Glomerular visceral epithelial cell (primary cell): ENCODE data around the gene UNC5C.

Experiments used
- DNase-seq: peaks from one replicate; pipeline ENCODE4 v3.0.0-alpha.2; 2016; ENCODE audit errors: extremely low spot score

UNC5C gene

DNA sequence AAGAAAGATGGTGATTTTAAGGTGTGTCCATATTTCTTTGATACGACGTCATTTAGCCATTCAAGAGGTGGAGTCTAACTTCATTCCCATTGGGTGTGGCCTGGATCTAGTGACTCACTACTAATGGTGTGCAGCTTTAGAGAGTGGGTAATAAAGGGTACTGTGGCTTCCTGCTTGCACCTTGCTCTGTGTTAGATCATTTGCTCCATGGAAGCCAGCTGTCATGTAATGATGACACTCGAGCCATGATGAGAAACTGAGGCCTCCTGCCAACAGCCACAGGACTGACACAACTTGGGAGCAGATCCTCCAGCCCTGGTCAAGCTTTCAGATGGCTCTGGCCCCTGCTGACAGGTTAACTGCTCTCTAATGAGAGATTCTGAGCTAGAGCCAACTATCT, 82.0 kb downstream of the UNC5C start:
- DNase-seq = no peak

DNA sequence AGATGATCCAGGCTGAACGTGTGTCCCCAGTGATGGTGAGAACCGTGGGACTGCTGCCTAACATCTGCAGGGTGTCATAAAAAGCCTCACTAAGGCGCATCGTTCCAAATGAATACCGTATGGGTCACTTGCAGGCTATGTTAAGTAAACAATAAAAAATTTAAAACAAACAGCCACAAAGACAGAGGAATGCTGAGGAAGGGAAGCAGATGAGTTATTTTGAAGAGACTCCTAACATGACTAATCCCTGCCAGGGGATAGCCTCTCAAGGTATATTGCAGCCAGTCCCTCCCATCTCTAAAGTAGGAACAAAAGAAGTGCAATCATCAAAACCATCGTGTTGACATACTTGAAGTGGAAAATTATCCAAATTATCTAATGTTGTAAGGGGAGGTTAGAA, 83.8 kb downstream of the UNC5C start:
- peak; percentile 1 for DNase-seq

DNA sequence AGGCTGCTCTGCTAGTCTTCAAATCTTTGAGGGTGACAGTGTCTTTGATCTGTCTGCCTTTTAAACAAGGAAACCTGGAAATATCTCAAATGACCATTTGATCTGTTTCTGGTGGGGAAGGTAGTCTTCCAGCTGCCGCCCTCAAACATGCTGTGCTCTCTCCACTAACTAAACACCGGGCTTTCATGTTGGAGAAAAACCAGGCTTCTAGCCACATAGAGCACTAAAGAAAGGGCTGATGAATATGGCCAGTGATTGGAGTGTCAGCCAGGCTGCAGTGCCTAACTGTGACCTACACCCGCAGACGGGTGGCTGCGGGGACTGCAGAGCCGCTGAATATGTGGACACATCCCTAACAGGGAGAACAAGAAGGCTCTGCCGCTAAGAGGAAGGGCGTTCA, 85.9 kb downstream of the UNC5C start:
- DNase-seq = no peak

DNA sequence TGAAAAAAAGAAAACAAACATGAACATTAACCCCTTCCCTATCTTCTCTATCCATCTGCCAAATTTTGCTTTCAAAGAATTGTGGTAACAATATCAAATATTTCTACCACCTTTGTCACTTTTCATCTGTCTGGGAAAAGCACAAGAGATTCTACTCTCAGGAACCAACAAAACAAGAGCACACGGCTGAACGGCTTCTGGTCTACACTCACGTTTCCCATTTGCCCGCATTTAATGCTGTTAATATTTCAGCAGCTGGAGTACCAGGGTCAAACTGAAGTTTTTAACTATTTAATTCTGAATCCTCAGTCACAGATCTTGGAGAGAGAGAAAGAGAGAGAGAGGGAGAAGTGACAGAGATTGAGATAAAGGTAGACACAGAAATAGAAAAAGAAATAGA, 91.4 kb downstream of the UNC5C start:
- DNase-seq = no peak

DNA sequence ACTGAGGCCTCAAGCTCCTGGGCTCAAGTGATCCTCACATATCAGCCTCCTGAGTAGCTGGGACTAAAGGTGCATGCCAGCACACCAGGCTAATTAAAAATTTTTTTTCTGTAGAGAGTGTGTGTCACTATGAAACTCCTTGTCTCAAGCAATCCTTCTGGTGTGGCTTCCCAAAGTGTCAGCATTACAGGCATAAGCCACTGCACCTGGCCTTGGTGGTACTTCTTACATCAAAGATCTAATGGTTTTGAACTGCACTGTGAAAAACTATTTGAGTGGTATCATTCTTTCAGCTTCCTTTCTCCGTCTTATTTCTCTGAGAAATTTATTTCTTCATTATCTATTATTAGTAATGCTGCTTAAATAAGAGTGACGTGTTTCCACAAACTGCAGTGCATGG, 98.5 kb downstream of the UNC5C start:
- DNase-seq = no peak

DNA sequence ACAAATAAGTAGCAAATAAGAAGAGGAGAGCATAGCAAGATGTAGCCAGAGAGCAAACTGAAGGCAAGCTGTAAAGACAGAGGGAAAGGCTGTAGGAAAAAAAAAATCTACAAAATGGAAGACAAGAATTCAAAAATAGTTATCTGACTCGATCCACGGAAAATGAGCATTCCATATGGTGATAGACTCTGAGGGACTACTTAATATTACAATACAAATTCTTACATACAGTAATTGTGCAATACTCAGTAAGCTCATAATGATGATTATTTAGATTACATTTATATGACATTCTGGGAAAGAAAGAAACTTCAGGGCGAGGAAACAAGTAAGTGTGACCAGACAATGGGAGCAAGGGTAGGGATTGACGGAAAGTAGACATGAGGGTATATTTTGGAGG, 102.6 kb downstream of the UNC5C start:
- DNase-seq = no peak

DNA sequence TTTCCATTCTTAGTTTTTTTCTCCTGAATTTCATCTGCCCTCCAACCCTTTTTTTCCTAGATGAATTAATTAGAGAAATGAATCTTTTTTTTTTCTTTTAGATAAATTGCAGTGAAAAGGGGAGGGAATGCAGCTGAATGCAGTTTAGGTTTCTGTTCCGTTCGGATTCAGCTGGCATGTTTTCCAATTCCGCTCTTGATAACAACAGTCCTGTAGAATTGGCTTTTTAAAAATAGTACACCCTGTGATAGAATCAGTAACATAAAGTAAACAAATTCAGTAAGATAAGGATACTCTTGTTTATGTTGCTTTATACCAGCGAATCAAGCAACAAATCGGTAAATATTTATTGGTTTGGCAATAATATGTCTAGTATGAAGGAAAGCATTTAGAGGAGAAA, 103.5 kb downstream of the UNC5C start:
- DNase-seq = no peak

DNA sequence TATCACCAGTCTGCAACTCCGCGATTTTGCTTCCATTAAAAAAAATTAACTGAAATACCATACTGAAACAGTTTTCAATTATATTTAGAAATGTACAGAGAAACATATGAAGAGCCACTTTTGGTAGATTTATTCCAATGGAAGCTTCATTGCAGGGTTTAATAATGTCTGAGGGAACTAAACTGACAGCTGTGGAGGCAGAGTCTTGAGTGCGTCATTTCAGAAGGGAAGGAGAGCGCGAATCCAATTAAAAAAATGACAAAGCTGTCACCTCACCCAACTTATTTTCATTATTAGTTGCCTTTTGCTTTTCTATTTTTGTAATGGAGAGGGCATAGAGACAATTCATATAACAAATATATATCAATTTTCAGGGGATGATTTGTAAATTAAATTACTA, 104.0 kb downstream of the UNC5C start:
- DNase-seq = no peak

DNA sequence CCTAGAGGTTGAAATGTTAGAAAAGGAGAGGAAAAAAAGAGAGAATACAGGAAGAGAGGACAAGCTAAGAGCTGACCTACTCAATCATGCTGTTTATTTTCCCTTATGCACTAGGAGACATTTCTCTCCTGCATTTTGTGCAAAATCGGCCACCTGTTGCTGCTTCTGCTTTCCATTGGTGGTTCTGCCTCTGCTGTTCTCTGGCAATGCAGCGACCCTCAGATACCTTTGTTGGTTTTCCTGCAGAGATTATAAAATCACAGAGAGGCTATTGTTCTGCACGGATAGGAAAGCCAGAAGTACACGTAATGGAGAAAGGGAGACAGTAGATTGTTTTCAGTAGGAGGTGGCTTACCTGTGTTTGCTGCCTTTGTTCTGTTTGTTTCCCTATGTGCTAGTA, 108.9 kb downstream of the UNC5C start:
- DNase-seq = no peak

DNA sequence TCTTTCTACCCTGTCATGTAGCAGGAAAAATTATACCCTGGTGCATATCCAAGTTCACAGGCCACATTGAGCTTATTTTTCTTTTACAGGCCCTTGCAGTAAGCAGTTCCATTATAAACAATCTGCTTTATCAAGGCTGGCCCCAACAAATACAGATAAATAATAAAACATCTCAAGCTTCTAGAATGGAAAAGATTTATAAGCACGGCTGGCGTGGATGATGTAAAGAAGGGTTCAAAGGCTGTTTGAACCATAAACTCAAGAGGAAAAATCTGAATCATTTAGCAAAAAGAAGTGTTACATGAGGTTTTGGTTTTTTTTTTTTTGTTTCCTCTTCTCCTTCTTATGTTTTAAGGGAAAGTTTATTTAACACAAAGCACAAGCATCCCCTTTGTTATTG, 109.7 kb downstream of the UNC5C start:
- no peak for DNase-seq

DNA sequence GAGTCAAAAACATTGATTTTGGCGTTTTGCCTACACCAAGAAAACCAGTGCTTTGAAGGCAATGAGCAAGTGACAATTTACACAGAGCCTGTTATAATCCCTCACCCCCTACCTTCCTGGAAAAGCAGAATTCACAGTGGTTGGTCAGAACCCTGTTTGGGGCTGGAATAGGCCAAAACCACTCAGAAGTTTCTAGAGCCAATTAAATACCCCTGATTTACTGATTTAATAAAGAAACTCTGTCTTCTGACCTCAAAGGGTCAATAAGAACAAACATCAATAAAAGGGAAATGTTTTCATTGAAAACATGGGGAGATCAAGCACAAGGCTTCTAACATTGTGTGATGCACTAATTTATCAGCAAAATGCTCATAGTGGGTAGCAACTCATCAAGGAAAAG, 116.3 kb downstream of the UNC5C start:
- DNase-seq = no peak

DNA sequence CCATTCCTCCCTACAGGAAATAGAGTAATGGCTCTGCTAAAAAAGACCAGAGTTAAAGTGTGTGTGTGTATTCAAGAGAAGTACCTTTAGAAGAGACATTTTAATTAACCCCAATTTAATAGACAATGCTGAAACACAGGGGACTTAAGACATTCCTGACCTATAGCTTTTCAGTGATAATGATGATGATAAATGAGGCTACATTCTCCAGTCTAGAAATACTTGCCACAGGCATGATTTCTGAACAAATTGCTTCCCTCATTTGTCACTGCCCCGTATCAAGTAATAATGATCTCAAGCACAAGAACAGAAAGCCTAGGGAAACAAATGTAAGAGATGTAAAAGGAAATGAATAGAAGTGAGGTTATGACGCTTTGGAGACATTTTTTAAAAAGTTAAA, 117.1 kb downstream of the UNC5C start:
- DNase-seq = no peak

DNA sequence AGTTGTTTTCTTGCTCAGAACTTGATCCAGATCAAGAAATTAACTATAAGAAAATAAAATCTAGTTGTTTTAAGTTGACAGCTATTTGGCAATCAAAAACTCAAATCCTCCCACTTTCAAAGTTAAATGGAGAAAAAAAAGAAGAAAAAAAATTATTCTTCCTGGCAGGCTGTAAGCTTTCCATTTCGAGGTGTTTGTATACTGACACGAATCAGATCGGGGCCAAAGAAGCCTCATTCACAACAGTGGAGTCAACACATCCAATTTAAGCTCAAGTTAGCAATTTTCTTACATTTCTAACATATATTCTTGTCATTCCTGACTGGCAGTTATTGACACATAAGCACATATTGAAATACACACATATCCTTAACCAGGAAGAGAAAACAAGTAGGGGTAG, 119.4 kb downstream of the UNC5C start:
- no peak for DNase-seq

DNA sequence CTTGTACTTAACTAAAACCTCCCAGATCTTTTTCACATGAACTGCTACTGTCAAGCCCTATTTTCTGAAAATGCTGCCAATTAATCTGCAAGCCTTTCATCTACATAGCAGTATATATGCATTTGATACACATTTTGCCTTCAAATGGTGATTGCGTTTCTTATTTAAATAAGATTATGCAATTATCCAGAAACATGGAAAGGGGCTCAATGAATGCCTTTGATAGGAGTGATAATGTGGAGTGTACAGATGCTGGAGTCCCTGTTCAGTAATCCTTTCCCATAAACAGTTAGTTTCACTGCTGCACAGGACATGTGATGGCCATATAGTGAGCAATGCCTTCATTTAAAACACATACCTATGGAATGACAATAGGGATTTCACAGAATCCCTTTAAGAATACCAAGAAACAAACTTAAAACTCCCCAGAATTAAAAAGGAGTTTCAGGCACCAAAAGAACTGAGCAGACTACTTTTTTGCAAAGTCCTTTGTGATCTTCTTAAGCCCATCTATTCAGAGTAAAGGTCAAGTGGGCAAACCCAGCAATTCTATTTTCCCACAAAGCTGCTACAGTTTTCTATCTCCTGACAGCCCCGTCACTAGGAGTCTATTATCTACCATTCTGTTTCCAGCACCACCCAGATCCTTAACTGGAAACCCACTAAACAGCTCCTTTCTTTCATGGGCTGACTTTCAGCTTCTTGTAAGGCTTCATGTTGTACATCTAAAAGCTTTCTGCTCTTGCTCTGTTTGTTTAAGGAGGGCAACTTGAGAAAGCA, 120.3 kb downstream of the UNC5C start:
- no peak for DNase-seq

DNA sequence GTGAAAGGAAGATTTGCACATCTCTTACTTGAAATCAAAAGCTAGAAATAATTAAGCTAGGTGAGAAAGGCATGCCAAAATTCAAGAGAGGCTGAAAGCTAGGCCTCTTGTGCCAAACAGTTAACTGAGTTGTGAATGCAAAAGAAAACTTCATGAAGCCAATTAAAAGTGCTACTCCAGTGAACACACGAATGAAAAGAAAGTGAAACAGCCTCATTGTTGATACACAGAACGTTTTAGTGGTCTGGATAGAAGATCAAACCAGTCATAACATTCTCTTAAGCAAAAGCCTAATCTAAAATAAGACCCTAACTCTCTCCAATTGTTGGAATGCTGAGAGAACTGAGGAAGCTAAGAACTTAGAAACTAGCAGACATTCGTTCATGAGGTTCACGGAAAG, 122.3 kb downstream of the UNC5C start:
- DNase-seq = no peak

DNA sequence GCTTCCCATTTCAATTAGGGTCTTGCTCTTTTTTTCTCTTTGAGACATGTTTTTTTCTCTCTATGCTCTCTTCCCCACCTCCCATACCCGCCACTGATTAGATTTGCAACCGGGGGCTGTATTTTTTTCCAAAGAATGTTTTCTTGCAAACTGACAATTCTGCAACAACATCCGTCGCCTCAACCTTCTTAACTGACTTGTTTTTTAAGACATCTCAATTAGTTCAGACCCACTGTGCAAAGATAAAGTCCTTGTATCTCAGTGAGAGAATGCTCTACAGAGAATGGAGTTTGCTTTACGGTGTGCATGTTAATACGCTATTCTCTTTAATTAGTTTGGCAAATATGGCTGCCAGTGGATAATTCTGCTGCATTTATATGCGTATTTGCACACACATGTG, 126.3 kb downstream of the UNC5C start:
- DNase-seq = no peak

DNA sequence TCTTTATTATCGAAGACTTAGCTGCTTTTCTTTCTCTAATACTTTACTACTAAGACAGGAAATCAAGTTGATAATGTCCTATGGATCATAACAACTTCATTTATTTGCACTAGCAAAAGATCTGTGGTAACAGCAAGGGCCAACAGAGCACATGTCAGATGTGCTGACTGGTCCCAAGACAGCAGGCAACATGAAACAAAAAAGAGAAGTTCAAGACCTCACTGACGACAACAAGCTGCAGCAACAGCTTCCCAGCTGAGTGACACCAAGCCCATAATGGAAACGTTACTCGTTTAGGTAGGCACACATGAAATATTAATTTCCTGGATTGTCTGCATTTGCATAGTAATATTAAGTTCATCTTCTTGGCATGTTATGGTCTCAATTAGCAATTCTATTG, 126.9 kb downstream of the UNC5C start:
- DNase-seq = no peak

DNA sequence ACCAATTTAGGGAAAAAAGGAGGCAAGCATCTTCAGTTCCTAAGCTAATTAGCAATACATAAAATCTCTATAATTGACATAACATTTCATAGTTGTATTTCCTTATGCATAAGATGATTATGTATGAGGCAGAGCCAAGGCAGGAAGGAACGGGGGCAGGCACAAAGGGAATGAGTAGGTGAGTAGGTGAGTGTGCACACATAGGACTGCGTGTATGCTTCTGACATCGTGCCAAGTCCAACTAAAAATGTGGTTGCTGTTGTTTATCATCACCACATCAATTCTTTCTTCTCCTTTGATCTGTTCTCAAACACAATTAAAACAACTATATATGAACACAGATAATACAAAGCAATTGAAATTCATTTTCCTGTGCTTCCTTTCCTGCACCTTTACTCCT, 131.2 kb downstream of the UNC5C start:
- DNase-seq = no peak

DNA sequence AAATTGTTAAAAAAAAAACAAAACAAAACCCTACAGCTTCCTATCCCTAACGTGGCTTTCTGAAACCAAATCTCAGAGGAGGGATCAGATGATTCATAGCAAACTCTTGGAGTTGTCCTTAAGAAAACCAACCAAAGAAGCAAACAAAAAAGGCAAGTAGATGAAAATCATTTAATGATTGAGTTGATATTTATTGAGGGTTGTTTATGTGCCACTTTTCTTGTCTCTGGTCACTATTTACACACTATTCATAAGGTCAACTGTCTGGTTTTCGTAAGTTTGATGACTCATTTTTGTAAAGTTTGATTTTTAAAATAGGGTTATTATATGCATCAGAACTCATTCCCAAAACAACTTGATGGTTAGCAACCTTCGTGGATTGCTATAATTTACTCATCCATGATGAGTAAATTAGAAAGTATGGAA, 133.4 kb downstream of the UNC5C start:
- no peak for DNase-seq

DNA sequence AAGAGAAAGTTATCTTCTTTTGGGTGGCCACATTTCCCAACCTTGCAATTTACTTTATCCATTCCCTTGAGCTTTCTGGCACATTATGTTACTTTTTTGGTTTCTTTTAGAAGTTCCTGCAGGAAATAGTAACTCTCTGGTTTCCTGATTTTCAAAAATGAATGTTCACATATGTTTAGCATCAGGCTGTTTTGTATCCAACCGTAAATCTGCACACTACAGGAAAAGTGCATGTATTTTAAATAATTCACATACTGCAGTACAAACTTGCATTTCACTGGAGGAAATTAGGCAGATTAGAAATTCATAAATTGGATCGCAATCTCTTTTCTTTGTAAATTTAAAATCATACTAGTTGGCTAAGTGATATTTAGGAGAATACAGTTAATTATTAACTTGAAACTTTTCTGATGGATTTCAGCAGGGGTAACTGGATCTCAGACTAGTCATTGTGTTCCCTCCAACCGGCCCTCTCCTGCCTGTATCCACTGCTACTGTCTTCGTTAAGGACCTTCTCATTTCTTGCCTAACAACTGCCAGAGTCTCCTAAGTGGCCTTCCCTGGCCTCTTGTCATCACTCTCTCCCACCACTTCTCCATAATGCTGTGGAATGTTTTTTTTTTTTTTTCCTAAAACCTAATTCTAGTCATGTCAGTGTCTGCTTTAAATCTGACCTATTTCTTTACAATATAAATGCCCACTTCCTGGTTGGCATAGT, 137.2 kb downstream of the UNC5C start:
- no peak for DNase-seq

DNA sequence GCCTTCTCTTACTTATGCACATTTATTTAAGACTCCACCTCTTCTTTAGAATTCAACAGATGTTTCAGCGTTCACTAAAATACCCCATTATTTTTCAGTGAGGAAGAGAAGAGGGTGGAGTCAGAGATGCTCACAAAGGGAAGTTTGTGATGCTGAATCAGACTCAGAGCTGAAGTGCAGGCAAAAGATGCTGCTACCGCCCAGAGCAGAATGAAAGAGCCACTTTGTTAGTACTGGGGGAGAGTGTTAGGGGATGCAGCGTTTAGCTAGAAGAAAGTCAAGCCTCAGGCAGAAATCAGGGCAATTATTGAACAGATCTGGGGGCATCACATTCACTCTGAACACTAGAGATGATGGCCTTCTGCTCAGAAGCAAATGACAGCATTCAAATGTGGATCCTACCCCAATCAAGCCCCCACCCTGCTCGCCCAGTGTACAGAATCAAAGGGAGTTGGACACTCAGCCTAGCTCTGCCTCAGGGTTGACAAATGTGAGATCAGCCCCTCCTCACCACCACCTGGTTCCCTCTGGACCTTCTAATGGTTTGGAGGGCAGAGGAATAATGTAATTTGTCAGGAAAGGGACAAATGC, 138.3 kb downstream of the UNC5C start:
- no peak for DNase-seq

DNA sequence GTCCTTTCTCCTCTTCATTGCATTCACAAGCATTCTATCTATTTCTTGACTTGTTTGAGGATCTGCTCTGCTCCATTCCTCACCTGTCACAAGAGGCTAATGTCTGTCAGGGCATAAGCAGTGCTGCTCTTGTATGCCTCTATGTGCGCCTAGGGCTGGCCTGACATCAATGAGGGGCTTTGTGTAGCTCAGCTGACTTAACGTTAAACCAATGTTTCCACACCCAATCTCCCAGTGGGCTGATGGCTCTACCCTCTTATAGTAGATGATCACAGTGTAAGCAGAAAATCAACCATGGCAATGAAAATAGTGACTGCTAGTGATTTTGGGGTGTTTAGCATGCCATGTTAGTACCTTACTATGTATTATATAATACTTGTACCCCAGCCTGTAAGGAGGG, 139.0 kb downstream of the UNC5C start:
- no peak for DNase-seq

DNA sequence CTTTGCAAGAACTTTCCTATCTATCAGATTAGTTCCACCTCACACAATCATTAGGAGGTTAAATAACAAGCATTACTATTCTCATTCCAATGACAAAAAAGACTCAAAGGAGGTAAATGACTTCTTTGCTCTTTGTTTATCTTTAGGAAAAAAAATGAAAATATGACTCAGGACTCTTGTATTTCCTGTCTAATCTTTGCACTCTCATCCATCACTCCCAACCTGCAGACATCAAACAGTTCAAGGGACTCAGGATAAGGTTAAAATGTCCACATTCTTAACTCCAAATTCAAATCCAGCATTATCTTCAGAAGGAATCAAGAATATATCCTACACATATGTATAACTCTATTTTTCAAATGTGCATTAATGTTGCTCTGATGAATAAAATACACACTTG, 139.6 kb downstream of the UNC5C start:
- DNase-seq = peak; percentile 19
